Activated CD8-positive, alpha-beta memory T cell treated with anti-CD3 and anti-CD28 coated beads for 48 hours (primary cell): ENCODE results near the gene FBN1.

Experiments
- DNase-seq, 3 experiments: peaks; one replicate each; pipeline ENCODE4 v3.0.0-alpha.2; 2020; ENCODE audit warnings: low read depth in 2 of 3, low spot score in 2 of 3

Gene FBN1

DNA sequence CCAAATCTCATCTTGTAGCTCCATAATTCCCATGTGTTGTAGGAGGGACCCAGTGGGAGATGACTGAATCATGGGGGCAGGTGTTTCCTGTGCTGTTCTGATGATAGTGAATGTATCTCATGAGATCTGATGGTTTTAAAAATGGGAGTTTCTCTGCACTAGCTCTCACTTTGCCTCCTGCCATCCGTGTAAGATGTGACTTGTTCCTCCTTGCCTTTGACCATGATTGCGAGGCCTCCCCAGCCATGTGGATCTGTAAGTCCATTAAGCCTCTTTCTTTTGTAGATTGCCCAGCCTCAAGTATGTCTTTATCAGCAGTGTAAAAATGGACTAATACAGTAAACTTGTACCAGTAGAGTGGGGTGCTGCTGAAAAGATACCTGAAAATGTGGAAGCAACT lies 269.7 kb downstream of the FBN1 start:
- no peak for DNase-seq

DNA sequence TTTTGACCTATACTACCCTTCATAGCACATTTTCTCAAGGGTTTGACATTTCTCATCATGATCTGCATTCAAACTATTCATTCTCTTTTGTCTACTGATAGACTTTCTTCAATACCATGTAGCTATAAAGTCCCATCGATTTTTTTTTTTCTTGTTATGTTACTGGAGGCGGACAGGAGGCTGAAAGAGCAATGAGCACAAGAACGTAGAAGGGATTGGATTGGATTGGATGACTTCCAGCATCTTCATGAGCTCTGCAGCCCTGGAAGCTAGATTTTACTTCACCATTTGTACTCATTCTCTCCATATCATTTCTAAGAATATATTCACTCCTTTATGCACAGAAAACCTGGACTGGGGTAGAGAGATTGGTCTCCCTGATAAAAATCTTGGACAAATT lies 271.0 kb downstream of the FBN1 start:
- no peak for DNase-seq

DNA sequence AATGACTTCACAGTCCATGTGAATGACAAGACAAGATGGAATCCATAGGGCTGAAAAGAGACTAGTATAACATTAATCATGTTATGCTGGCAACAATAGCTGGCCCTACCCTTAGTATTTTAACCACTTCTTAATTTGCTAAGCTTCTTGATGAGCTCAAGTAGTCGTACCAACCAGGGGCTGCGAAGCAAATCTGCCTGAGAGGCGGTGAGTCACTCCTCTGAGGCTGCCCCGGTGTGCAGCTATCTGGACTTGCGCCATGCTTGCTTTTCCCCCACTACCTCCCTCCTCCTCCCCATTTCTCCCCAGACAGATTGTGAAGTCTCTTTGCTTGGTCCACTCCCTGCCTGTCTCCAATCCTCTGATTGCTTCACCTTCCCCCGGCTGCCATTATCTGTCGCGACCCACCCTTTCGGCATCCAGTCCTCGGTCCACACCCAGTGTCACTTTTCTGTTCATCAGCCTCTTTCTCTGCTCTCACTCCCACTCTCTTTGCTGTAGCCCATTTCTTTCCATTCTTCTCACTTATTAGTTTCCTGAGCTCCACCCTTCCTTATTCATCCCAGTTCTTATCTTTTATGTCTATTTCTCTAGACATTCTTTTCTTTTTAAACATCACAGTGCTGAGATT lies 271.6 kb downstream of the FBN1 start:
- DNase-seq = no peak

DNA sequence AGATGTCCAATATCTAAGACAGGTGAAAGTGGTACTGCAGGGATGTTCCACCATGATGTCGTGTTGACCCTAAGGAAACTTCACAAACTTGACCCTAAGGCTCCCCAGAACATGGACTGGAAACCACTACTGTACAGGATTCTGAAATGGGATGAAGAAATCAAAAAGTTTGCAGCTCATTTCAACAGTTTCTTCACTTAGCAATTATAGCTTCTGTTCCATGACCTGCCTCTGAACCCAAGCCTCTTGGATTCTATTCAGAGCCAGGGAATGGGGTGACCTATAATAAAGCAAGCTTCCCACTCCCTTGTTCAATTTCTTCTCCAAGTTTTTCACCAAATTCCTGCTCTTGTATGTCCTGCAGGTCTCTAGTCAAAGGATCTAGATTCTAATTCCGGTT lies 273.5 kb downstream of the FBN1 start:
- DNase-seq = no peak

- no peak for DNase-seq
Observed at GRCh38 chr15:48371550-48371949, 274.0 kb downstream of the FBN1 start.

- no peak for DNase-seq
Observed at GRCh38 chr15:48370460-48370859, 275.0 kb downstream of the FBN1 start.

GRCh38 chr15:48367483-48367882 lies 278.0 kb downstream of the FBN1 start:
- no peak for DNase-seq

DNA sequence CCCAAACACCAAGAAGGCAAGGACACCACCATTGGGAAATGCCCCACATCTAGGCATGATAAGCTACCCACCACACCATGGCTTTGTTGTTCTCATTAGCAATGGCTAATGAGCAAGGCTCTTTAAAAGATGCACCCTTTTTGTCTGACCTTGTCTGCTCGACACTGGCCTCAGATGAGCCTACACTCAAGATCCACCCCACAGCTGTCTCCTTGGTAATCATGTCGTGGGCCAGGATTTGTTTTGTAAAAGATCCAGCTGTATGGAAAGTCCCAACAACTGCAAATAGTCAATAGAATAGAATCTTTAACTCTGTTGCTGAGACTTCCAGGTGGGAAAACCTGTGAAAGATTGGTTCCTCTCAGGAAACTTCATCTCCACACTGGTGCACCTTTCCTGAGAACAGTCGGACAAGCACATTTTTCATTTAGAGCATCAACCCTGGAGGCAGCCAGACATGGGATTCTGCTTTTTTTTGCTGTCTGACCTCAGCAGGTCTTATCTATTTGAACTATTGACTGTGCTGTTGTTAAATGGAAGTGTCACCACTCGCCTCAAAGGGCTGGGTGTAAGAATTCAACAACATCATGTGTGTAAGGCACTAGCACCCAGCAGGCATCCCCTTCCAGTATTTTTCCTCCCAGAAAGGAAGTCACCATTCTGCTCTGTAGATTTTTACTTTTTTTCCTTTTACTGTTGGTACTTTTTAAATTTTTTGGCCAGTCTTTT lies 278.8 kb downstream of the FBN1 start:
- DNase-seq = no peak

DNA sequence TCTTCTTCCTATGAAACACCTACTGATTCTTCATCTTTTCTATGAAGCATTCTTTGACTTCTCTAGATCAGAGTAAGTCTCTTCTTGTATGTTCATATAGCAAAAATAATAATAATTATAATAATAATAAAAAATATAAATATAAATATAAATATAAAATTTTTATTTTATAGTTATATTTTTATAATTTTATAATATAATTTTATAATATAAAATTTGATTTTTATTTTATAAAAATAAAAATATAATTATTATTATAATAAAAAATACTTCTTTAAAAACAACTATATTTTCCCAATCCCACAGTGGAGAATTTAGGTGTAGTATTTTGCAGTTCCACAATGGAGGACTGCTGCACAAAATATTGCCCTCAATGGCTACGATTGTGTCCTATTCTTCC lies 279.9 kb downstream of the FBN1 start:
- DNase-seq = no peak

- DNase-seq = no peak
Observed at GRCh38 chr15:48363474-48363873, 282.0 kb downstream of the FBN1 start.

DNA sequence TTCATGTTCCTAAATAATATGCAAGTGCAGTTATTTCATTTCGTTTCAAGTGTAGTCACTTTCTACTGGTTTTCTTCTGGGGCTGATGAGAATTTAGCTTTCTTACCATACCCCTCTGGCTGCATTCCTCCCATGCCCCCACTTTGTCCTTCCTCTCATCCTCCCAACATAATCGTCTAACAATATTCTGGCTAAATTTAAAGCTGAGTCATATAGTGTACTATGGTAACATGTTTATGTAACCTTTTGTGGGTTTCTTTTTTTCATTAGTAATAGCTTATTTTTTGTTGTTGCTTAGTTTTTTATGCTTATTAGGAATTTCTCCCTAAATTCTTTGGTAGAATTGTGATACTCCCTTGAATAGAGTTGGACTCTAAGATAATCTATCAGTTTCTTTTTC lies 283.8 kb downstream of the FBN1 start:
- DNase-seq = no peak

DNA sequence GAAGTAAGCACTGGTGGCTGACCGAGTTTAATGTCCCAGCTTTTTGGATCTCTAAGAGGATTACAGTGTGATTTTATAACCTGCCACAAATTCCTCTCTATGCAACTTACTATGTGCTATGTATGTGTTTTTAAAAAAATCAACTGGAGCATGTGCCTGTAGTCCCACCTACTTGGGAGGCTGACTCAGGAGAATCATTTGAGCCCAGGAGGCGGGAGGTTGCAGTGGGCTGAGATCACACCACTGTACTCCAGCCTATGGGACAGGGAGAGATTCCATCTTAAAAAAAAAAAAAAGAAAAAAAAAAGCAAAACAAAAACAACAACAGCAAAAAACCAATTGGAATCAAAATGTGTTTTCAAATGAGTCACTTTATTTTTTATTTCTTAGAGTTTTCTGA lies 284.7 kb downstream of the FBN1 start:
- no peak for DNase-seq
